GM18909 (cell line): Measurements from ENCODE around the gene STX8.

Experiments
- ATAC-seq: cut with Tn5 transposase; IDR thresholded peaks from one replicate; pipeline ENCODE4 v1.9.1; 2021; ENCODE audit warnings: mild to moderate bottlenecking; ENCODE audit not compliant: unreplicated experiment, poor library complexity

The STX8 gene

GRCh38 chr17:9203771-9204425 is 371.7 kb downstream of the STX8 start:
- no peak for ATAC-seq

DNA sequence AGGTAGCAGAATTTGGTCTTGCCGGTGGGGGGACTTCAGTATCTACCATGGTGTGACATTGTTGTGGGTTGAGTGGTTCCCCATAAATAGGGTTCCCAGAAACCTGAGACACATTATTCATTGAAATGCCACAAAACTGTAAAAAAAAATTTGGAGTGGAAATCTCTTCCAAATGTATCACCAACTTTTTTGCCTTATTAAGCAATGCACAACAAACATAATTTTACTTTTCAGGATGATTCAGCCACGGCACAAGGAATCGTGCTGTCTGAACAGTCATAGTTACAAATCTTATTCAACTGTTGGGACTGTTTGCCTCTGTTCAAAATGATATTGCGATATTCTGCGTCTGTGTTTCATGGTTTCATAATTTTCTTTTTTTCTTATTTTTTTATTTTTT is 373.1 kb downstream of the STX8 start:
- ATAC-seq, result no peak

DNA sequence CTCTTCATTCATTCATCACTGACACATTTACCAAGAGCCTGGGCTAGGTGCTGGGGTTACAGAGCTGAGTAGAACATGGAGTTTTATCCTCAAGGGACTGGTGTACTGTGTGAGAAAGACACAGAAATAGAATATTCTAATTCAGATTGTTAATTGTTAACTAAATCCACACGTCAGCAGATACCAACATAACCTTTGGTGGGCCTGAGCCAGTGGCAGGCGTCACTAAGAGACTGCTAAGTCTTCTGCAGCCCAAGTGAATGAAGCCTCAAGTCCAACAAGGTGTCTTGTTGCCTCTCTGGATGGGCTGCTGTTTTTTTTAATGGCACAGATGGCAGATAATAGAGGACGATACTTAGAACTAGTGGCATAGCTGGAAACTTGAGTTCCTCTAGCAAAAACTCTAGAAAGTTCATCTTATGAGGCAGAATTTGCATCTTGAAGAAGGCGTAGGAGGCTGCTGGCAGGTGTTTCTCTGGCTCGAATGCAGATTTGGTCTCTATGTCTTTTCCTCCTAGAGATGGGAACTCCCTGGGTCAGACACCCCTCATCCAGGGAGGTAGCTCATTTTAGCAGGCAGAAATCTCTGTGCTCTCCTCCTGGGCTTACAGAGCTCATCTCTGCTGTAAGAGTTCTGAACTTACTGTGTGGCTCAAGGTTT is 374.8 kb downstream of the STX8 start:
- peak; percentile 83 for ATAC-seq
